Naive thymus-derived CD4-positive, alpha-beta T cell (primary cell): ENCODE data around the gene CDC14C. TPM values are rescaled to one million over a fixed set of nuclear protein-coding genes. Genes with fewer than 3 reads are reported as not detected.

Source experiments
- ATAC-seq: fragments of 150-1000 bp; cut with Tn5 transposase; 2 replicates; pipeline ENCODE4 v1.10.0; 2021; ENCODE audit warnings: mild to moderate bottlenecking, moderate library complexity
- CTCF ChIA-PET: fragments of 350-600 bp; sonication (Branson Sonifier 250); formaldehyde crosslinking; loops from one replicate; lab custom pipeline; 2021; ENCODE audit warnings: antibody characterized with exemption; lab: Charles Lee
- POLR2A ChIA-PET: fragments of 350-600 bp; sonication (Branson Sonifier 250); formaldehyde crosslinking; loops from one replicate; lab custom pipeline; 2021; ENCODE audit warnings: antibody characterized with exemption, inconsistent platforms; lab: Charles Lee
- DNase-seq, 9 donors: peaks; one replicate each; pipeline versions ENCODE4 v3.0.0 to v3.0.0-alpha.2; 2020 to 2022; ENCODE audit warnings: mixed read lengths in 1 of 9
- H3K27ac ChIP-seq: one replicate; pipeline ENCODE4 v1.7.0; 2013; ENCODE audit warnings: mild to moderate bottlenecking, low read depth, low read length, moderate library complexity
- H3K27me3 ChIP-seq, 2 donors: one replicate each; pipeline ENCODE4 v1.7.0; 2013; ENCODE audit warnings: low read length in 2 of 2, mild to moderate bottlenecking in 2 of 2, moderate library complexity in 2 of 2; ENCODE audit not compliant: control insufficient read depth in 2 of 2, insufficient read depth in 2 of 2
- H3K36me3 ChIP-seq, 3 experiments: 1 replicate in 2 of 3; 2 replicates in 1 of 3; pipeline ENCODE4 v1.7.0; 2013; ENCODE audit warnings: low read length in 3 of 3, mild to moderate bottlenecking in 3 of 3, moderate library complexity in 1 of 3; ENCODE audit not compliant: insufficient read depth in 3 of 3, control insufficient read depth in 2 of 3
- H3K4me1 ChIP-seq, 2 donors: one replicate each; pipeline ENCODE4 v1.7.0; 2013; ENCODE audit warnings: low read length in 2 of 2, mild to moderate bottlenecking in 2 of 2, moderate library complexity in 1 of 2; ENCODE audit not compliant: control insufficient read depth in 2 of 2, insufficient read depth in 2 of 2
- H3K4me3 ChIP-seq: 2 replicates; pipeline ENCODE4 v1.7.0; 2013; ENCODE audit warnings: mild to moderate bottlenecking, low read length
- H3K9me3 ChIP-seq, 3 experiments: 1 replicate in 2 of 3; 2 replicates in 1 of 3; pipeline ENCODE4 v1.7.0; 2013; ENCODE audit warnings: low read length in 3 of 3; ENCODE audit not compliant: control insufficient read depth in 2 of 3
- H3K27ac Mint-ChIP-seq, 9 donors: one replicate each; pipeline ENCODE4 v1.8.0; 2020 to 2022; ENCODE audit warnings: mixed read lengths in 9 of 9, mild to moderate bottlenecking in 8 of 9, moderate library complexity in 5 of 9, inconsistent platforms in 2 of 9
- H3K27me3 Mint-ChIP-seq, 5 donors: one replicate each; pipeline ENCODE4 v1.8.0; 2021 to 2022; ENCODE audit warnings: mixed read lengths in 5 of 5, mild to moderate bottlenecking in 1 of 5
- H3K36me3 Mint-ChIP-seq, 5 donors: one replicate each; pipeline ENCODE4 v1.8.0; 2020 to 2022; ENCODE audit warnings: mixed read lengths in 5 of 5, mild to moderate bottlenecking in 3 of 5, inconsistent platforms in 1 of 5
- H3K4me1 Mint-ChIP-seq, 7 donors: one replicate each; pipeline ENCODE4 v1.8.0; 2020 to 2022; ENCODE audit warnings: mixed read lengths in 7 of 7, mild to moderate bottlenecking in 3 of 7, inconsistent platforms in 1 of 7
- H3K4me3 Mint-ChIP-seq, 10 donors: one replicate each; pipeline ENCODE4 v1.8.0; 2020 to 2022; ENCODE audit warnings: mild to moderate bottlenecking in 10 of 10, mixed read lengths in 10 of 10, moderate library complexity in 6 of 10, inconsistent platforms in 2 of 10
- H3K9me3 Mint-ChIP-seq, 11 donors: one replicate each; pipeline ENCODE4 v1.8.0; 2020 to 2022; ENCODE audit warnings: mixed read lengths in 11 of 11, mild to moderate bottlenecking in 4 of 11, inconsistent platforms in 1 of 11, moderate library complexity in 1 of 11
- intact Hi-C, 2 donors: fragments of 100-400 bp; cut with micrococcal nuclease; formaldehyde crosslinking; loops; one replicate each; pipeline ENCODE4 v1.15.1; 2023
- polyA plus RNA-seq, 2 donors: library from polyadenylated mRNA; unstranded; fragments of 300-500 nt; fragmentation: Illumina TruSeq; gene quantifications; one replicate each; pipeline ENCODE4 v1.2.3, GENCODE V29; 2021
- total RNA-seq, 6 experiments: library from RNA in 5 of 6; stranded (reverse) in 5 of 6; gene quantifications; 1 replicate in 5 of 6; 2 replicates in 1 of 6; pipeline ENCODE4 v1.2.3 and lab custom pipeline; 2021 to 2026

Gene CDC14C
- total and polyA plus RNA-seq, 7 experiments from 2014 or later, result not detected

- ChIA-PET POLR2A (no interaction called here), CTCF (interaction anchor here (0.7 kb wide), 1 partner anchor 39 kb away, joined by 3 read pairs; no protein-coding TSS in a partner anchor)
- intact Hi-C loops, result no loop called here
- no peaks in the 10 kb centered on the region for H3K27me3 ChIP-seq
- no peak overlapping the region for H3K4me3 Mint-ChIP-seq
- no peak for DNase-seq
- no peaks in the 10 kb centered on the region for H3K9me3 ChIP-seq
- H3K9me3 Mint-ChIP-seq, result peaks cover 0 to 14% (median 0%) of the 10 kb centered on the region in 11 donors
- peaks cover 0 to 3% (median 0%) of the 10 kb centered on the region in 3 experiments for H3K36me3 ChIP-seq
- no peak overlapping the region for H3K27ac Mint-ChIP-seq
- H3K27me3 Mint-ChIP-seq, result no peaks in the 10 kb centered on the region
- H3K4me1 Mint-ChIP-seq, result no peaks in the 10 kb centered on the region
- no peaks in the 10 kb centered on the region for H3K4me1 ChIP-seq
- H3K4me3 ChIP-seq, result no peak overlapping the region
- ATAC-seq, result no peak
- no peaks in the 10 kb centered on the region for H3K36me3 Mint-ChIP-seq
- no peak overlapping the region for H3K27ac ChIP-seq
These were observed 14.4 kb downstream of the CDC14C start for GRCh38 chr7:48938539-48939295.

- Mint-ChIP-seq H3K27ac (no peak overlapping the region), H3K36me3 (peaks cover 0 to 4% (median 0%) of the 10 kb centered on the region in 5 donors), H3K27me3 (no peaks in the 10 kb centered on the region), H3K4me1 (no peaks in the 10 kb centered on the region), H3K4me3 (no peak overlapping the region), H3K9me3 (peaks cover 0 to 15% (median 4%) of the 10 kb centered on the region in 11 donors)
- ChIA-PET CTCF (no interaction called here), POLR2A (no interaction called here)
- Histone ChIP-seq H3K9me3 (no peaks in the 10 kb centered on the region), H3K4me1 (no peaks in the 10 kb centered on the region), H3K27me3 (no peaks in the 10 kb centered on the region), H3K36me3 (no peaks in the 10 kb centered on the region), H3K27ac (no peak overlapping the region), H3K4me3 (no peak overlapping the region)
- intact Hi-C loops, result no loop called here
- no peak for DNase-seq
- ATAC-seq, result no peak
These were observed 19.1 kb downstream of the CDC14C start for GRCh38 chr7:48943279-48943990.

- no peak for ATAC-seq
- intact Hi-C loops, result no loop called here
- H3K27ac Mint-ChIP-seq, result no peak overlapping the region
These were observed 31.6 kb downstream of the CDC14C start for GRCh38 chr7:48955916-48956315.

GRCh38 chr7:48959676-48960075 lies 35.3 kb downstream of the CDC14C start:
- no peak for DNase-seq
- no peaks in the 10 kb centered on the region for H3K36me3 Mint-ChIP-seq
- no peak for ATAC-seq
- no peaks in the 10 kb centered on the region for H3K36me3 ChIP-seq
- no peak overlapping the region for H3K4me3 Mint-ChIP-seq
- intact Hi-C loops, result no loop called here
- no peak overlapping the region for H3K27ac ChIP-seq
- no peaks in the 10 kb centered on the region for H3K4me1 ChIP-seq
- no peaks in the 10 kb centered on the region for H3K9me3 ChIP-seq
- no peaks in the 10 kb centered on the region for H3K4me1 Mint-ChIP-seq
- no peak overlapping the region for H3K4me3 ChIP-seq
- H3K27me3 ChIP-seq, result no peaks in the 10 kb centered on the region
- peaks cover 0 to 4% (median 0%) of the 10 kb centered on the region in 11 donors for H3K9me3 Mint-ChIP-seq
- CTCF ChIA-PET, result no interaction called here
- no peak overlapping the region for H3K27ac Mint-ChIP-seq
- peaks cover 0 to 3% (median 0%) of the 10 kb centered on the region in 5 donors for H3K27me3 Mint-ChIP-seq
- POLR2A ChIA-PET, result no interaction called here

More at GRCh38 chr7:48955916-48956315, 31.6 kb downstream of the CDC14C start:
- Mint-ChIP-seq H3K4me3 (no peak overlapping the region), H3K4me1 (no peaks in the 10 kb centered on the region), H3K9me3 (peaks cover 0 to 13% (median 1%) of the 10 kb centered on the region in 11 donors), H3K36me3 (no peaks in the 10 kb centered on the region), H3K27me3 (peaks cover 0 to under 1% (median 0%) of the 10 kb centered on the region in 5 donors)
- Histone ChIP-seq H3K36me3 (no peaks in the 10 kb centered on the region), H3K9me3 (no peaks in the 10 kb centered on the region), H3K4me1 (no peaks in the 10 kb centered on the region), H3K4me3 (no peak overlapping the region), H3K27me3 (no peaks in the 10 kb centered on the region), H3K27ac (no peak overlapping the region)
- ChIA-PET POLR2A (no interaction called here), CTCF (no interaction called here)
- no peak for DNase-seq

- H3K4me3 ChIP-seq, result no peak overlapping the region
- H3K27me3 ChIP-seq, result no peaks in the 10 kb centered on the region
- CTCF ChIA-PET, result interaction anchor here (0.6 kb wide), 1 partner anchor 512 kb away, joined by 5 read pairs; no protein-coding TSS in a partner anchor
- H3K9me3 ChIP-seq, result no peaks in the 10 kb centered on the region
- Mint-ChIP-seq H3K27ac (no peak overlapping the region), H3K4me1 (no peaks in the 10 kb centered on the region), H3K9me3 (peaks cover 0 to 9% (median 0%) of the 10 kb centered on the region in 11 donors), H3K4me3 (no peak overlapping the region), H3K36me3 (no peaks in the 10 kb centered on the region), H3K27me3 (peaks cover 0 to 3% (median 0%) of the 10 kb centered on the region in 5 donors)
- no peaks in the 10 kb centered on the region for H3K4me1 ChIP-seq
- POLR2A ChIA-PET, result no interaction called here
- ATAC-seq, result no peak
- intact Hi-C loops, result no loop called here
- no peak for DNase-seq
- no peak overlapping the region for H3K27ac ChIP-seq
- no peaks in the 10 kb centered on the region for H3K36me3 ChIP-seq
These were observed 38.6 kb downstream of the CDC14C start for GRCh38 chr7:48962821-48963505.

DNA sequence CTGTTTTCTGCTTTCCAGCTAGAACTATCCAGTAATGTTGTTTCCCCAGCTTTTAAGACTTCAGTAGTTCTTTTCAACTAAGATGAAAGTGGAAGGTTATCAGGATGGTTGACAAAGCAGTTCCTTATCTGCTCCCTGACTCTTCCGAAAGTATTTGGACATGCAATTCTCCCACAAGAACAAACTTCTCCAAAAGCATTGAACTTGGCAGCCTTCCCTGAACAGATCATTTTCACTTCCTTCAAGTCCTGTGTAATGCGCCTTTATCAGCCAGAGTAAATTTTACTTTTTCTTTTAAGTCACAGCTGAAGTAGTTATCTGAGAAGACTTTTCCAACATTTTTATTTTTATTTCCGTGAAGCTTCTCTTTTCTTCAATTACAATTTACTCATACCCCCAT lies 39.7 kb downstream of the CDC14C start:
- no peaks in the 10 kb centered on the region for H3K36me3 ChIP-seq
- no peak overlapping the region for H3K27ac ChIP-seq
- Mint-ChIP-seq H3K27me3 (peaks cover 0 to 3% (median 0%) of the 10 kb centered on the region in 5 donors), H3K4me3 (no peak overlapping the region), H3K9me3 (peaks cover 0 to 9% (median 1%) of the 10 kb centered on the region in 11 donors), H3K36me3 (no peaks in the 10 kb centered on the region), H3K4me1 (no peaks in the 10 kb centered on the region), H3K27ac (no peak overlapping the region)
- no peaks in the 10 kb centered on the region for H3K4me1 ChIP-seq
- ChIA-PET CTCF (no interaction called here), POLR2A (no interaction called here)
- H3K9me3 ChIP-seq, result no peaks in the 10 kb centered on the region
- DNase-seq (no peak), ATAC-seq (peak; percentile 37)
- H3K27me3 ChIP-seq, result no peaks in the 10 kb centered on the region
- no peak overlapping the region for H3K4me3 ChIP-seq
- intact Hi-C loops, result no loop called here
